H1 (cell line): Measurements from ENCODE around the gene DRAM2. TPM values are rescaled to one million over a fixed set of nuclear protein-coding genes. Genes with fewer than 3 reads are reported as not detected.

Experiments used
- CTCF ChIA-PET: fragments of 300-600 bp; sonication (Branson Sonifier 250); formaldehyde crosslinking; loops from one replicate; lab custom pipeline; 2021; ENCODE audit not compliant: partially characterized antibody; lab: Charles Lee
- POLR2A ChIA-PET: fragments of 300-600 bp; sonication (Branson Sonifier 250); formaldehyde crosslinking; loops from one replicate; lab custom pipeline; 2021; ENCODE audit warnings: inconsistent platforms; ENCODE audit not compliant: partially characterized antibody; lab: Charles Lee
- DNase-seq, 2 experiments: peaks; one replicate each; pipeline versions ENCODE4 v3.0.0 to v3.0.0-alpha.2; 2010 to 2022; ENCODE audit warnings: low spot score in 2 of 2, low read depth in 1 of 2, mixed read lengths in 1 of 2
- FAIRE-seq: peaks from 2 replicates; lab custom pipeline; 2011; peaks lifted over from hg19 to GRCh38; lab: Jason Lieb, UNC
- H2AFZ ChIP-seq: 2 replicates; pipeline ENCODE4 v1.8.1; 2012; ENCODE audit warnings: low read length, inconsistent platforms
- H2AK5ac ChIP-seq: 2 replicates; pipeline ENCODE4 v1.6.1; 2013; ENCODE audit warnings: low read depth, low read length
- H2BK120ac ChIP-seq: replicated peaks from 2 replicates; pipeline ENCODE3; 2013; ENCODE audit warnings: low read depth, low read length, inconsistent platforms
- H2BK12ac ChIP-seq: 2 replicates; pipeline ENCODE4 v1.6.1; 2013; ENCODE audit warnings: low read depth, low read length
- H2BK15ac ChIP-seq: 2 replicates; pipeline ENCODE4 v1.6.1; 2013; ENCODE audit warnings: low read length
- H2BK20ac ChIP-seq: 2 replicates; pipeline ENCODE4 v1.6.1; 2013; ENCODE audit warnings: low read length
- H2BK5ac ChIP-seq: 2 replicates; pipeline ENCODE4 v1.6.1; 2013; ENCODE audit warnings: low read depth, low read length
- H3K14ac ChIP-seq: 2 replicates; pipeline ENCODE4 v1.6.1; 2013; ENCODE audit warnings: inconsistent platforms; ENCODE audit not compliant: insufficient read length
- H3K18ac ChIP-seq: 2 replicates; pipeline ENCODE4 v1.6.1; 2013; ENCODE audit warnings: low read length; ENCODE audit errors: extremely low read depth
- H3K23ac ChIP-seq: 2 replicates; pipeline ENCODE4 v1.6.1; 2013; ENCODE audit warnings: inconsistent platforms; ENCODE audit not compliant: insufficient read length
- H3K23me2 ChIP-seq: 2 replicates; pipeline ENCODE4 v1.6.1; 2013; ENCODE audit warnings: low read depth, low read length
- H3K27ac ChIP-seq: 2 replicates; pipeline ENCODE4 v1.6.1; 2011; ENCODE audit warnings: low read depth, low read length, inconsistent platforms
- H3K27me3 ChIP-seq, 4 experiments: replicated peaks in 1 of 4; 1 replicate in 1 of 4; 2 replicates in 3 of 4; pipeline versions ENCODE4 v1.6.1 to v1.8.1; 2011 to 2013; ENCODE audit warnings: low read length in 3 of 4, mild to moderate bottlenecking in 3 of 4, inconsistent platforms in 2 of 4, mixed read lengths in 2 of 4, moderate library complexity in 1 of 4; ENCODE audit not compliant: control insufficient read depth in 3 of 4, insufficient read depth in 3 of 4; ENCODE audit errors: extremely low read depth in 1 of 4
- H3K36me3 ChIP-seq, 4 experiments: 2 replicates each; pipeline versions ENCODE4 v1.6.1 to v1.8.1; 2011 to 2013; ENCODE audit warnings: mild to moderate bottlenecking in 4 of 4, low read length in 3 of 4, moderate library complexity in 2 of 4, control low read depth in 1 of 4, inconsistent platforms in 1 of 4; ENCODE audit not compliant: insufficient read depth in 4 of 4, control insufficient read depth in 2 of 4
- H3K4ac ChIP-seq: replicated peaks from 2 replicates; pipeline ENCODE3; 2013; ENCODE audit warnings: low read length, low read depth, mixed read lengths, inconsistent platforms; ENCODE audit not compliant: insufficient read length
- H3K4me1 ChIP-seq, 4 experiments: replicated peaks in 1 of 4; 1 replicate in 1 of 4; 2 replicates in 3 of 4; pipeline versions ENCODE4 v1.6.1 to v1.8.1; 2011 to 2013; ENCODE audit warnings: low read length in 3 of 4, inconsistent platforms in 2 of 4, mixed read lengths in 1 of 4; ENCODE audit not compliant: insufficient read depth in 4 of 4, control insufficient read depth in 3 of 4
- H3K4me2 ChIP-seq, 2 experiments: 2 replicates each; pipeline versions ENCODE4 v1.6.1 to v1.8.1; 2011 to 2013; ENCODE audit warnings: low read depth in 2 of 2, low read length in 2 of 2, control low read depth in 1 of 2, inconsistent platforms in 1 of 2, mild to moderate bottlenecking in 1 of 2; ENCODE audit not compliant: insufficient read depth in 1 of 2
- H3K4me3 ChIP-seq, 4 experiments: fragments of 200-600, 300-600 bp in 1 of 4; sonication (generic), shearing (Covaris generic), sonication (Bioruptor Twin) in 1 of 4; 2 replicates each; pipeline versions ENCODE4 v1.5.1 to v1.8.1; 2011 to 2016; ENCODE audit warnings: low read length in 4 of 4, low read depth in 3 of 4, control low read depth in 2 of 4, inconsistent platforms in 2 of 4, mild to moderate bottlenecking in 2 of 4, mixed read lengths in 1 of 4, moderate library complexity in 1 of 4; ENCODE audit not compliant: insufficient read depth in 2 of 4; ENCODE audit errors: extremely low read depth in 1 of 4
- H3K56ac ChIP-seq: replicated peaks from 2 replicates; pipeline ENCODE3; 2013; ENCODE audit warnings: low read depth, mild to moderate bottlenecking, mixed read lengths, low read length, inconsistent platforms; ENCODE audit not compliant: insufficient read length
- H3K79me1 ChIP-seq: 2 replicates; pipeline ENCODE4 v1.6.1; 2013; ENCODE audit warnings: low read depth, low read length, control low read depth
- H3K79me2 ChIP-seq, 2 experiments: 2 replicates each; pipeline versions ENCODE4 v1.6.1 to v1.8.1; 2012 to 2013; ENCODE audit warnings: low read length in 2 of 2, mild to moderate bottlenecking in 2 of 2, inconsistent platforms in 1 of 2; ENCODE audit not compliant: insufficient read depth in 2 of 2, control insufficient read depth in 1 of 2
- H3K9ac ChIP-seq, 4 experiments: replicated peaks in 1 of 4; 1 replicate in 1 of 4; 2 replicates in 3 of 4; pipeline versions ENCODE4 v1.6.1 to v1.8.1; 2011 to 2013; ENCODE audit warnings: low read depth in 3 of 4, low read length in 3 of 4, control low read depth in 2 of 4, mild to moderate bottlenecking in 2 of 4, moderate library complexity in 2 of 4, inconsistent platforms in 1 of 4; ENCODE audit errors: extremely low read depth in 1 of 4
- H3K9me3 ChIP-seq, 2 experiments: 2 replicates each; pipeline versions ENCODE4 v1.6.1 to v1.8.1; 2012 to 2013; ENCODE audit warnings: mild to moderate bottlenecking in 2 of 2, moderate library complexity in 2 of 2, control low read depth in 1 of 2, inconsistent platforms in 1 of 2, low read depth in 1 of 2, low read length in 1 of 2, mixed read lengths in 1 of 2; ENCODE audit not compliant: insufficient read depth in 2 of 2
- H4K20me1 ChIP-seq, 2 experiments: replicated peaks in 1 of 2; 2 replicates each; pipeline versions ENCODE3 to v1.8.1; 2011 to 2013; ENCODE audit warnings: inconsistent platforms in 2 of 2, low read length in 2 of 2, mild to moderate bottlenecking in 1 of 2; ENCODE audit not compliant: insufficient read depth in 2 of 2, control insufficient read depth in 1 of 2
- H4K5ac ChIP-seq: 2 replicates; pipeline ENCODE4 v1.6.1; 2013; ENCODE audit warnings: low read length, low read depth, mixed read lengths, inconsistent platforms; ENCODE audit not compliant: insufficient read length
- H4K8ac ChIP-seq: 2 replicates; pipeline ENCODE4 v1.8.0; 2013; ENCODE audit warnings: mild to moderate bottlenecking, moderate library complexity, low read length, inconsistent platforms; ENCODE audit not compliant: insufficient read depth; ENCODE audit errors: extremely low read depth
- H4K91ac ChIP-seq: replicated peaks from 2 replicates; pipeline ENCODE3; 2013; ENCODE audit warnings: low read length, mixed read lengths, inconsistent platforms; ENCODE audit not compliant: insufficient read length
- TEAD4 ChIP-seq: IDR thresholded peaks from 2 replicates; pipeline ENCODE4 v1.6.1; 2012; ENCODE audit warnings: low read depth, low read length, inconsistent platforms, mixed read lengths
- ZNF274 ChIP-seq: IDR thresholded peaks from 2 replicates; pipeline ENCODE4 v1.7.0; 2012; ENCODE audit warnings: low read length, borderline replicate concordance; ENCODE audit errors: extremely low read depth
- WGBS, 2 experiments: shearing (Covaris generic) in 1 of 2; methylation state at CpG; one replicate each; pipeline versions ENCODE4 v1.1.6 to v1.1.7; 2013 to 2015; ENCODE audit warnings: low lambda C conversion rate in 2 of 2, mixed read lengths in 2 of 2, inconsistent platforms in 1 of 2, low coverage in 1 of 2, missing lambda C conversion rate in 1 of 2; ENCODE audit not compliant: insufficient replicate concordance in 2 of 2, insufficient coverage in 1 of 2, insufficient read length in 1 of 2; ENCODE audit errors: extremely low coverage in 1 of 2, missing lambda C conversion rate in 1 of 2; 5-methylcytosine and 5-hydroxymethylcytosine counted together
- polyA plus RNA-seq, 7 experiments: library from polyadenylated mRNA; depleted of rRNA in 3 of 7; stranded (reverse) in 5 of 7; unstranded in 2 of 7; fragments of >200 nt in 5 of 7; fragments of 200-250 nt in 2 of 7; gene quantifications; 1 replicate in 5 of 7; 2 replicates in 1 of 7; 4 replicates in 1 of 7; pipeline versions ENCODE4 v1.2.1 to v1.2.3, GENCODE V29; 2011 to 2013; ENCODE audit warnings: missing spikeins in 2 of 7, mixed read lengths in 2 of 7
- total RNA-seq: library from RNA; stranded (reverse); fragmentation: NEBNext Ultra II Directional; extraction: Animal tissue kit (Norgen Biotek cat#: 25700); gene quantifications from 2 replicates; pipeline ENCODE4 v1.2.1, GENCODE V29; 2021

DRAM2 gene
- total and polyA plus RNA-seq, 2 of the 8 experiments (the other 6 are each of a cell fraction or from before 2014, with no cell fraction given) = 35.2 to 68.2 TPM

GRCh38 chr1:111145542-111145941 lies 5.6 kb upstream of the DRAM2 start:
- Histone ChIP-seq H3K23ac (no peak overlapping the region), H2BK15ac (no peak overlapping the region), H3K14ac (no peak overlapping the region), H3K4me3 (no peak overlapping the region), H3K27ac (no peak overlapping the region), H3K27me3 (no peaks in the 10 kb centered on the region), H4K5ac (no peak overlapping the region), H2AK5ac (no peak overlapping the region), H3K79me1 (0 out of 2 replicates have a peak, but pooled peaks cover 3% of the 10 kb centered on the region), H3K4me1 (peaks cover 0 to 6% (median 0%) of the 10 kb centered on the region in 4 experiments; a peak in 2 of 7 replicates), H4K8ac (no peak overlapping the region), H3K18ac (no peak overlapping the region)
- CTCF ChIA-PET = interaction anchor here (0.5 to 1.3 kb wide), 3 partner anchors 16 to 1855 kb away, joined by 3 read pairs; no protein-coding TSS in a partner anchor
- peak; percentile 51; the same call in 1 of the 2 replicates for TF ChIP-seq TEAD4
- TF ChIP-seq ZNF274 = no peak
- TF ChIP-seq, all 59 proteins: peak for 1
- Histone ChIP-seq H2BK12ac (no peak overlapping the region), H3K9me3 (no peaks in the 10 kb centered on the region), H2BK5ac (no peak overlapping the region), H3K4ac (no peak overlapping the region), H3K23me2 (no peaks in the 10 kb centered on the region; the same call in 1 of the 2 replicates), H2BK20ac (no peak overlapping the region), H3K4me2 (no peak overlapping the region), H4K20me1 (peaks cover 0 to 3% of the 10 kb centered on the region in 2 experiments), H2AFZ (no peak overlapping the region), H4K91ac (no peak overlapping the region), H3K36me3 (peaks cover 0 to 26% (median 7%) of the 10 kb centered on the region in 4 experiments; a peak in 5 of 8 replicates), H3K9ac (0 out of 7 replicates have a peak overlapping the region, but pooled peaks of 1 of the 4 experiments have one; percentile 6), H2BK120ac (no peak overlapping the region), H3K79me2 (peaks cover 10 to 80% of the 10 kb centered on the region in 2 experiments), H3K56ac (no peak overlapping the region)
- POLR2A ChIA-PET = no interaction called here
- no peak for FAIRE-seq
- no peak for DNase-seq
- 93% methylated on average over 2 of the region's 2 CpGs; no CpG with 5 or more reads in 1 of the 2 experiments for WGBS, 2 experiments
